A673 (cell line): ENCODE results near the gene ZNF428. TPM values are rescaled to one million over a fixed set of nuclear protein-coding genes. Genes with fewer than 3 reads are reported as not detected.

Experiments
- BruUV-seq: library from RNA; stranded (reverse); fragments of 400-500 nt; replicated peaks from 2 replicates; lab custom pipeline; 2021; lab: Mats Ljungman, UMichigan
- CTCF ChIA-PET: fragments of 300-600 bp; sonication (Branson Sonifier 250); formaldehyde crosslinking; loops from one replicate; lab custom pipeline; 2022; ENCODE audit warnings: antibody characterized with exemption; lab: Charles Lee
- POLR2A ChIA-PET: fragments of 300-600 bp; sonication (Branson Sonifier 250); formaldehyde crosslinking; loops from one replicate; lab custom pipeline; 2022; ENCODE audit warnings: antibody characterized with exemption; ENCODE audit not compliant: low non-redundant PET; lab: Charles Lee
- DNase-seq: peaks from one replicate; pipeline ENCODE4 v3.0.0-alpha.2; 2015; ENCODE audit warnings: low spot score
- H3K27ac ChIP-seq: fragments of 200-600 bp; sonication (generic); 2 replicates; pipeline ENCODE4 v1.5.1; 2016; ENCODE audit warnings: mixed run types, low read depth, mild to moderate bottlenecking, mixed read lengths, antibody characterized with exemption, low read length; ENCODE audit not compliant: poor library complexity, severe bottlenecking
- H3K27me3 ChIP-seq: fragments of 200-600 bp; sonication (generic); replicated peaks from 2 replicates; pipeline ENCODE4 v1.6.1; 2017; ENCODE audit warnings: mixed run types, low read depth, mild to moderate bottlenecking, mixed read lengths, antibody characterized with exemption, low read length; ENCODE audit not compliant: insufficient read depth, poor library complexity
- H3K36me3 ChIP-seq: fragments of 200-600 bp; sonication (generic); 2 replicates; pipeline ENCODE4 v1.6.1; 2016; ENCODE audit warnings: mixed run types, mild to moderate bottlenecking, mixed read lengths, antibody characterized with exemption, low read length; ENCODE audit not compliant: insufficient read depth, poor library complexity, severe bottlenecking
- H3K4me1 ChIP-seq: fragments of 200-600 bp; sonication (generic); 2 replicates; pipeline ENCODE4 v1.6.1; 2017; ENCODE audit warnings: mixed run types, mild to moderate bottlenecking, mixed read lengths, antibody characterized with exemption, low read length; ENCODE audit not compliant: insufficient read depth, poor library complexity, severe bottlenecking
- H3K4me3 ChIP-seq: fragments of 200-600 bp; sonication (generic); 2 replicates; pipeline ENCODE4 v1.5.1; 2016; ENCODE audit warnings: low read depth, mixed run types, mild to moderate bottlenecking, mixed read lengths, low read length; ENCODE audit not compliant: poor library complexity, severe bottlenecking
- H3K9me3 ChIP-seq: fragments of 200-600 bp; sonication (generic); 2 replicates; pipeline ENCODE4 v1.6.1; 2016; ENCODE audit warnings: mixed run types, low read depth, mild to moderate bottlenecking, mixed read lengths, antibody characterized with exemption, low read length; ENCODE audit not compliant: poor library complexity, severe bottlenecking
- EZH2 ChIP-seq: fragments of 200-600 bp; sonication (generic); IDR thresholded peaks from 2 replicates; pipeline ENCODE4 v1.6.1; 2017; ENCODE audit warnings: borderline replicate concordance, low read depth, mild to moderate bottlenecking, mixed read lengths, antibody characterized with exemption, low read length; ENCODE audit not compliant: poor library complexity, severe bottlenecking
- intact Hi-C: fragments of 100-400 bp; cut with micrococcal nuclease; formaldehyde crosslinking; loops from one replicate; pipeline ENCODE4 v1.10.0; 2022; ENCODE audit not compliant: unreplicated experiment
- total RNA-seq: library from RNA; stranded (reverse); gene quantifications from 2 replicates; pipeline ENCODE4 v1.2.3, GENCODE V29; 2021
- TF ChIP-seq, protein P1 (sequence below): fragments of 300-800, 200-600 bp; sonication (generic); conservative IDR thresholded peaks from 2 replicates; pipeline ENCODE4 v1.5.1; 2017; ENCODE audit warnings: low read depth, mild to moderate bottlenecking, antibody characterized with exemption, low read length, moderate library complexity, mixed read lengths

Gene ZNF428
- total RNA-seq, 1 experiment from 2014 or later, result 65.7 TPM

DNA sequence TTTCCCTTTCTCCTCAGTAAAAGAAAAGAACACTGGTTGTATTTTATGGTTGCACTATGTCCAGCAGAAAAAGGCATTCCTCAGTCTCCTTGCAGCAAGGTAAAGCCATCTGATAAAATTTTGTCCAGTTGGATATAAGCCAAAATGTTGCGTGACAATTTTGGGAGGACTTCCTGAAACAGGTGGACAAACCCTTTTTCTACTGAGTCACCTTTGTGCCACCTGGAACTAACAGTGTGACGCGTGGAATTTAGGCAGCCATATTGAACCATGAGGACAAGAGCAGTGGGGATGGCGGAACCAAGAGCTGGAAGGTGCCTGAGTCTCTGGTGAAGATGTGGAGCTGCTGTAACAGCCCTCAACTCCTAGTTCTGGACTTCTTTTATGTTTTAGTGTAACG, 12.1 kb upstream of the ZNF428 start:
- no peak for DNase-seq
- intact Hi-C loops, result no loop called here
- POLR2A ChIA-PET, result no interaction called here

DNA sequence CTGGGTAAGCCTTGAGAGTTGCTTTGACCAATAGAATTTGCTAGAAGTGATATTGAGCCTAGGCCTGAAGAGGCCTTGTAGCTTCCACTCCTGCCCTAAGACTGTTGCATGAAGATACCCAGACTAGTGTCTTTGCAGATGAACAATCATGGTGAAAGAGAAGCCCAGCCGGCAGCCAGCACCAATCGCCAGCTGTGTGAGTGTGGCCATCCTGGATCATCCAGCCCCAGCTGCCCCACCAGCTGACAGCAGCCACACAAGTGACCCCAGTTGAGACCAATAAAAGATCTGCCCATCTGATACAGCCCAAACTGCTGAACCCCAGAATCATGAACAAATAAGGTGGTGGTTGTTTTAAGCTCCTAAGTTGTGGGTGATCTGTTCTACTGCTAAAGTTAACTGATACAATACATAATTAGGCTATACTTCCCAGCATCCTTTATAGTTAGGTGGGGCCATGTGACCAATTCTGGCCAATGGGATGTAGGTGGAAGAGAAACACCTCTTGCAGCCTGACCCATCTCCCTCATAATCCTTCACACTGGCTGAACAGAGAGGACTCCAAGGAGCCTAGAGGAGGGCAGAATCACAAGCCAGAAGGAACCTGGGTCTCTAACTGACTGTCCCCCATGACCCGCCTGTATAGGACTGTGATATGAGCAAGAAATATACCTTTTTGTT, 9.4 kb upstream of the ZNF428 start:
- no peak for DNase-seq
- Histone ChIP-seq H3K4me3 (no peak overlapping the region), H3K9me3 (no peaks in the 10 kb centered on the region), H3K36me3 (peaks cover 6% of the 10 kb centered on the region), H3K27me3 (no peaks in the 10 kb centered on the region), H3K4me1 (no peaks in the 10 kb centered on the region), H3K27ac (no peak overlapping the region)
- ChIA-PET POLR2A (no interaction called here), CTCF (no interaction called here)
- BruUV-seq, result no TSS peak
- TF ChIP-seq EZH2, result no peak
- TF ChIP-seq, protein P1, sequence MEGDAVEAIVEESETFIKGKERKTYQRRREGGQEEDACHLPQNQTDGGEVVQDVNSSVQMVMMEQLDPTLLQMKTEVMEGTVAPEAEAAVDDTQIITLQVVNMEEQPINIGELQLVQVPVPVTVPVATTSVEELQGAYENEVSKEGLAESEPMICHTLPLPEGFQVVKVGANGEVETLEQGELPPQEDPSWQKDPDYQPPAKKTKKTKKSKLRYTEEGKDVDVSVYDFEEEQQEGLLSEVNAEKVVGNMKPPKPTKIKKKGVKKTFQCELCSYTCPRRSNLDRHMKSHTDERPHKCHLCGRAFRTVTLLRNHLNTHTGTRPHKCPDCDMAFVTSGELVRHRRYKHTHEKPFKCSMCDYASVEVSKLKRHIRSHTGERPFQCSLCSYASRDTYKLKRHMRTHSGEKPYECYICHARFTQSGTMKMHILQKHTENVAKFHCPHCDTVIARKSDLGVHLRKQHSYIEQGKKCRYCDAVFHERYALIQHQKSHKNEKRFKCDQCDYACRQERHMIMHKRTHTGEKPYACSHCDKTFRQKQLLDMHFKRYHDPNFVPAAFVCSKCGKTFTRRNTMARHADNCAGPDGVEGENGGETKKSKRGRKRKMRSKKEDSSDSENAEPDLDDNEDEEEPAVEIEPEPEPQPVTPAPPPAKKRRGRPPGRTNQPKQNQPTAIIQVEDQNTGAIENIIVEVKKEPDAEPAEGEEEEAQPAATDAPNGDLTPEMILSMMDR, result no peak
- intact Hi-C loops, result no loop called here

More for the DNA sequence above, 12.1 kb upstream of the ZNF428 start:
- Histone ChIP-seq H3K4me1 (peaks cover 17% of the 10 kb centered on the region), H3K27me3 (no peaks in the 10 kb centered on the region), H3K4me3 (no peak overlapping the region), H3K27ac (no peak overlapping the region), H3K36me3 (no peaks in the 10 kb centered on the region), H3K9me3 (no peaks in the 10 kb centered on the region)
- CTCF ChIA-PET, result no interaction called here
- BruUV-seq, result no TSS peak
- TF ChIP-seq, protein P1, result no peak
- no peak for TF ChIP-seq EZH2

DNA sequence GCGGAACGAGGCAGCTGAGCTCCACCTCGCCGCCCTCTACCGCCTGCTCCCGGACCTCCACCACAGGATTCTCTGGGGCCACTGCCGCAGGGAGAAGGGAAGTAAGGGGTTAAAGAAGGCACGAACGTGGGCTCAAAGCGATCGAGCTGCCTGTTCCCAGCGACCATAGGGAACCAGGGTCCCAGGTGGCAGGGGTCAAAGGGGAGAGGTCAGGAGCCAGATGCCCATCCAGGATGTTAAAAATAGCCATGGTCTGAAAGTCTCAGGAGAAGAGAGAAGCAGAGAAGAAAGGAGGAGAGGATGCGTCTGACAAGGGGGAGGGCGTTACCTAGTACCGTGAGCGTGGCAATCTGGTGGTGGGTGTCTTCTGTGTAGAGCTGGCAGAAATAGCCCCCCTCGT, 7.4 kb upstream of the ZNF428 start:
- no peak overlapping the region for H3K27ac ChIP-seq
- BruUV-seq, result no TSS peak
- ChIA-PET POLR2A (no interaction called here), CTCF (interaction anchor here (0.5 kb wide), 1 partner anchor 139 kb away, joined by 3 read pairs; no protein-coding TSS in a partner anchor)
- DNase-seq, result no peak
- H3K27me3 ChIP-seq, result no peaks in the 10 kb centered on the region
- intact Hi-C loops, result no loop called here
- TF ChIP-seq, protein P1, result no peak
- no peak for TF ChIP-seq EZH2
- H3K36me3 ChIP-seq, result peaks cover 6% of the 10 kb centered on the region
- H3K9me3 ChIP-seq, result no peaks in the 10 kb centered on the region
- no peak overlapping the region for H3K4me3 ChIP-seq
- H3K4me1 ChIP-seq, result no peaks in the 10 kb centered on the region
